H9 (cell line): ENCODE results near the gene NT5C3A. TPM values are rescaled to one million over a fixed set of nuclear protein-coding genes. Genes with fewer than 3 reads are reported as not detected.
"Not testable (repeated sequence)": the region's sequence is repeated elsewhere in the genome, so short reads cannot be mapped to it uniquely, and the experiment has no call there.

Source experiments
- DNase-seq: peaks from one replicate; pipeline ENCODE4 v3.0.0-alpha.2; 2017
- H2AFZ ChIP-seq: one replicate; pipeline ENCODE4 v1.6.1; 2013; ENCODE audit warnings: mild to moderate bottlenecking, low read length, control low read depth, moderate library complexity
- H2AK5ac ChIP-seq: 2 replicates; pipeline ENCODE4 v1.6.1; 2013; ENCODE audit warnings: low read length, control low read depth, mixed read lengths; ENCODE audit not compliant: insufficient read length
- H2BK120ac ChIP-seq: one replicate; pipeline ENCODE4 v1.6.1; 2013; ENCODE audit warnings: low read depth, mild to moderate bottlenecking, low read length, control low read depth, inconsistent platforms; ENCODE audit not compliant: poor library complexity, severe bottlenecking
- H2BK12ac ChIP-seq: 2 replicates; pipeline ENCODE4 v1.6.1; 2013; ENCODE audit warnings: low read length, control low read depth, mixed read lengths, low read depth; ENCODE audit not compliant: insufficient read length
- H2BK15ac ChIP-seq: 2 replicates; pipeline ENCODE4 v1.6.1; 2013; ENCODE audit warnings: low read depth, low read length, control low read depth
- H2BK20ac ChIP-seq: one replicate; pipeline ENCODE4 v1.6.1; 2013; ENCODE audit warnings: low read depth, mild to moderate bottlenecking, low read length, control low read depth, inconsistent platforms; ENCODE audit not compliant: poor library complexity, severe bottlenecking
- H2BK5ac ChIP-seq: 2 replicates; pipeline ENCODE4 v1.6.1; 2013; ENCODE audit warnings: low read length, control low read depth, mixed read lengths; ENCODE audit not compliant: insufficient read length
- H3K14ac ChIP-seq: 2 replicates; pipeline ENCODE4 v1.6.1; 2013; ENCODE audit warnings: low read length, control low read depth; ENCODE audit not compliant: insufficient read depth
- H3K18ac ChIP-seq: 2 replicates; pipeline ENCODE4 v1.6.1; 2013; ENCODE audit warnings: low read depth, mild to moderate bottlenecking, mixed read lengths, low read length, control low read depth; ENCODE audit not compliant: insufficient read length
- H3K23ac ChIP-seq: 2 replicates; pipeline ENCODE4 v1.6.1; 2013; ENCODE audit warnings: low read length, control low read depth, mixed read lengths, low read depth; ENCODE audit not compliant: insufficient read length
- H3K23me2 ChIP-seq: 2 replicates; pipeline ENCODE4 v1.6.1; 2013; ENCODE audit warnings: low read depth, mild to moderate bottlenecking, mixed read lengths, low read length, control low read depth; ENCODE audit not compliant: insufficient read length, poor library complexity, severe bottlenecking
- H3K27ac ChIP-seq: 2 replicates; pipeline ENCODE4 v1.5.1; 2013; ENCODE audit warnings: low read length, control low read depth, mixed read lengths, low read depth; ENCODE audit not compliant: insufficient read length
- H3K27me3 ChIP-seq: 2 replicates; pipeline ENCODE4 v1.6.1; 2013; ENCODE audit warnings: low read length, control low read depth, inconsistent platforms; ENCODE audit not compliant: insufficient read depth
- H3K4ac ChIP-seq: 2 replicates; pipeline ENCODE4 v1.6.1; 2013; ENCODE audit warnings: low read depth, mild to moderate bottlenecking, control low read depth, inconsistent platforms, low read length, moderate library complexity
- H3K4me1 ChIP-seq: 2 replicates; pipeline ENCODE4 v1.6.1; 2013; ENCODE audit warnings: low read length, control low read depth, inconsistent platforms; ENCODE audit not compliant: insufficient read depth
- H3K4me2 ChIP-seq: 2 replicates; pipeline ENCODE4 v1.6.1; 2013; ENCODE audit warnings: low read length, control low read depth, mixed read lengths; ENCODE audit not compliant: insufficient read length, insufficient read depth
- H3K56ac ChIP-seq: 2 replicates; pipeline ENCODE4 v1.6.1; 2013; ENCODE audit warnings: low read depth, mild to moderate bottlenecking, mixed read lengths, low read length, control low read depth; ENCODE audit not compliant: insufficient read length
- H3K79me1 ChIP-seq: 2 replicates; pipeline ENCODE4 v1.6.1; 2013; ENCODE audit warnings: low read depth, mild to moderate bottlenecking, moderate library complexity, low read length, control low read depth, inconsistent platforms; ENCODE audit not compliant: insufficient read depth, poor library complexity, severe bottlenecking
- H3K79me2 ChIP-seq: 2 replicates; pipeline ENCODE4 v1.6.1; 2013; ENCODE audit warnings: low read length, control low read depth, inconsistent platforms; ENCODE audit not compliant: insufficient read depth
- H3K9ac ChIP-seq: 2 replicates; pipeline ENCODE4 v1.6.1; 2013; ENCODE audit warnings: low read length, control low read depth, mixed read lengths; ENCODE audit not compliant: insufficient read length; ENCODE audit errors: extremely low read depth
- H3K9me3 ChIP-seq: one replicate; pipeline ENCODE4 v1.6.1; 2013; ENCODE audit warnings: low read depth, low read length, inconsistent platforms; ENCODE audit not compliant: control insufficient read depth
- H3T11ph ChIP-seq: one replicate; pipeline ENCODE4 v1.6.1; 2013; ENCODE audit warnings: mild to moderate bottlenecking, low read length, control low read depth, inconsistent platforms
- H4K20me1 ChIP-seq: one replicate; pipeline ENCODE4 v1.6.1; 2013; ENCODE audit not compliant: control insufficient read depth, insufficient read length, insufficient read depth
- H4K5ac ChIP-seq: 2 replicates; pipeline ENCODE4 v1.6.1; 2013; ENCODE audit warnings: low read depth, mild to moderate bottlenecking, mixed read lengths, low read length, control low read depth; ENCODE audit not compliant: insufficient read length
- H4K8ac ChIP-seq: replicated peaks from 2 replicates; pipeline ENCODE4 v1.6.1; 2013; ENCODE audit warnings: low read length, control low read depth, mixed read lengths, low read depth; ENCODE audit not compliant: insufficient read length
- H4K91ac ChIP-seq: 2 replicates; pipeline ENCODE4 v1.6.1; 2013; ENCODE audit warnings: low read depth, mild to moderate bottlenecking, moderate library complexity, mixed read lengths, low read length, control low read depth; ENCODE audit not compliant: insufficient read length
- H3K27ac Mint-ChIP-seq, 3 experiments: 2 replicates in 2 of 3; 3 replicates in 1 of 3; pipeline ENCODE4 v1.8.0; 2020 to 2021; ENCODE audit warnings: mixed read lengths in 3 of 3, mild to moderate bottlenecking in 1 of 3, moderate library complexity in 1 of 3
- H3K27me3 Mint-ChIP-seq: 2 replicates; pipeline ENCODE4 v1.8.0; 2021; ENCODE audit warnings: low read depth, mild to moderate bottlenecking, moderate library complexity, mixed read lengths
- H3K36me3 Mint-ChIP-seq, 3 experiments: 2 replicates in 2 of 3; 3 replicates in 1 of 3; pipeline ENCODE4 v1.8.0; 2020 to 2021; ENCODE audit warnings: low read depth in 3 of 3, mixed read lengths in 3 of 3; ENCODE audit not compliant: insufficient read depth in 1 of 3
- H3K4me1 Mint-ChIP-seq, 2 experiments: 2 replicates each; pipeline ENCODE4 v1.8.0; 2020; ENCODE audit warnings: mixed read lengths in 2 of 2
- H3K4me3 Mint-ChIP-seq, 2 experiments: 2 replicates in 1 of 2; 3 replicates in 1 of 2; pipeline ENCODE4 v1.8.0; 2020 to 2021; ENCODE audit warnings: mild to moderate bottlenecking in 2 of 2, mixed read lengths in 2 of 2, moderate library complexity in 1 of 2
- H3K9me3 Mint-ChIP-seq, 2 experiments: 2 replicates in 1 of 2; 3 replicates in 1 of 2; pipeline ENCODE4 v1.8.0; 2020; ENCODE audit warnings: mild to moderate bottlenecking in 2 of 2, mixed read lengths in 2 of 2, moderate library complexity in 1 of 2
- WGBS: extraction: QIAGEN DNeasy Blood & Tissue Kit; methylation state at CpG from one replicate; pipeline ENCODE4 v1.1.7; 2013; ENCODE audit warnings: missing lambda C conversion rate, low lambda C conversion rate, mixed read lengths; ENCODE audit not compliant: insufficient read length; ENCODE audit errors: extremely low coverage; 5-methylcytosine and 5-hydroxymethylcytosine counted together
- total RNA-seq: library from RNA; stranded (reverse); gene quantifications from 2 replicates; pipeline ENCODE4 v1.2.1, GENCODE V29; 2021

The NT5C3A gene
- total RNA-seq, 1 experiment from 2014 or later = 22.1 TPM

- no CpG with 5 or more reads among the region's 8 CpGs for WGBS
- not testable (repeated sequence) for H3K18ac ChIP-seq, H3K36me3 Mint-ChIP-seq
These were observed 57.4 kb downstream of the NT5C3A start for GRCh38 chr7:33005193-33005592.

DNA sequence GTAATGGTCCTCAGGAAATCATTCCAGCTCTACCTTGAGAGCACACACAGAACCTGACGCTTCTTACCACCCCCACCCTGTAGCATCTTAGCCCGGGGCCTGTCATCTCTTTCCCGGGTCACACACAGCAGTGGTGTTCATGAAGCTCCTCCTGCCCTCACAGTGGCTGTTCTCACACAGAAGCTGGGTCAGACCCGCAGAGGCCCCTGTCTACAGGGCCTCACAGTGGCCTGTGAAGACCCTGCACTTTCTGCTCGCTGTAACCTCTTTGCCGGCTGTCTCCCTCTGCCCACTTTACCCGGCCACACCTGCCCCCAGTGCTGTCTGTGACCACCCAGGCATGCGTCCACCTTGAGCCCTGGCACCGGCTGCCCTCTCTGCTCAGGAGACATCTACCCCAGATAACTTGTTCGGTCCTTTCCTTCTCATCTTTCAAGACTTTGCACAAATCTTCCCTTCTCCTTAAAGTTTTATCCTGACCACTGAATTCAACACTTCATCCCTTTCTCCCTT lies 58.4 kb downstream of the NT5C3A start:
- H3K23ac ChIP-seq, H3K36me3 Mint-ChIP-seq, H4K91ac ChIP-seq, H2AK5ac ChIP-seq, H3K18ac ChIP-seq, H3K79me1 ChIP-seq, H3K4me1 ChIP-seq, H3K9ac ChIP-seq, H3K9me3 Mint-ChIP-seq, H3K23me2 ChIP-seq, H4K8ac ChIP-seq, H3K27me3 ChIP-seq, H3K9me3 ChIP-seq, H3K4me2 ChIP-seq, H3K4me1 Mint-ChIP-seq, H2BK120ac ChIP-seq, H3K27me3 Mint-ChIP-seq, H2BK12ac ChIP-seq, H4K20me1 ChIP-seq, H3K27ac ChIP-seq, H3K79me2 ChIP-seq, H2BK5ac ChIP-seq, H3K4ac ChIP-seq, H2BK15ac ChIP-seq, H2AFZ ChIP-seq, H3K4me3 Mint-ChIP-seq, H4K5ac ChIP-seq, H3T11ph ChIP-seq, H3K14ac ChIP-seq, H3K56ac ChIP-seq, H2BK20ac ChIP-seq: not testable (repeated sequence)
- no CpG with 5 or more reads among the region's 10 CpGs for WGBS
- H3K27ac Mint-ChIP-seq = peak overlapping the region; percentile 4 to 55 (median 54); a peak in 5 of 7 replicates
- DNase-seq = peak; percentile 34

More at GRCh38 chr7:33005193-33005592, 57.4 kb downstream of the NT5C3A start:
- H3K56ac ChIP-seq, H3K14ac ChIP-seq, H2BK12ac ChIP-seq, DNase-seq, H2BK20ac ChIP-seq, H4K20me1 ChIP-seq, H3K9me3 ChIP-seq, H3K9ac ChIP-seq, H3K27ac ChIP-seq, H3K4me2 ChIP-seq, H3K27ac Mint-ChIP-seq, H3T11ph ChIP-seq, H4K91ac ChIP-seq, H3K23ac ChIP-seq, H3K79me1 ChIP-seq, H3K27me3 Mint-ChIP-seq, H4K5ac ChIP-seq, H3K27me3 ChIP-seq, H2AFZ ChIP-seq, H3K79me2 ChIP-seq, H4K8ac ChIP-seq, H3K4me1 ChIP-seq, H3K4ac ChIP-seq, H2AK5ac ChIP-seq, H2BK15ac ChIP-seq, H3K23me2 ChIP-seq, H2BK120ac ChIP-seq, H3K9me3 Mint-ChIP-seq, H3K4me3 Mint-ChIP-seq, H3K4me1 Mint-ChIP-seq, H2BK5ac ChIP-seq: not testable (repeated sequence)
